Activated naive CD8-positive, alpha-beta T cell treated with anti-CD3 and anti-CD28 coated beads, Interleukin-2, amount 50 U/mL, for 24 hours (primary cell): ENCODE data around the gene TEX2.
"Not testable (repeated sequence)": the region's sequence is repeated elsewhere in the genome, so short reads cannot be mapped to it uniquely, and the experiment has no call there.

Experiments used
- ATAC-seq: fragments of 150-1000 bp; cut with Tn5 transposase; one replicate; pipeline ENCODE4 v1.10.0; 2021
- DNase-seq: peaks from one replicate; pipeline ENCODE4 v3.0.0; 2021
- H3K27ac Mint-ChIP-seq: one replicate; pipeline ENCODE4 v1.8.0; 2021; ENCODE audit warnings: mild to moderate bottlenecking, mixed read lengths
- H3K27me3 Mint-ChIP-seq: one replicate; pipeline ENCODE4 v1.8.0; 2021; ENCODE audit warnings: mixed read lengths
- H3K36me3 Mint-ChIP-seq: one replicate; pipeline ENCODE4 v1.8.0; 2021; ENCODE audit warnings: low read depth, mixed read lengths
- H3K4me1 Mint-ChIP-seq: one replicate; pipeline ENCODE4 v1.8.0; 2021; ENCODE audit warnings: mixed read lengths
- H3K4me3 Mint-ChIP-seq: one replicate; pipeline ENCODE4 v1.8.0; 2021; ENCODE audit warnings: mild to moderate bottlenecking, moderate library complexity, mixed read lengths
- H3K9me3 Mint-ChIP-seq: one replicate; pipeline ENCODE4 v1.8.0; 2021; ENCODE audit warnings: mixed read lengths

TEX2 gene

DNA sequence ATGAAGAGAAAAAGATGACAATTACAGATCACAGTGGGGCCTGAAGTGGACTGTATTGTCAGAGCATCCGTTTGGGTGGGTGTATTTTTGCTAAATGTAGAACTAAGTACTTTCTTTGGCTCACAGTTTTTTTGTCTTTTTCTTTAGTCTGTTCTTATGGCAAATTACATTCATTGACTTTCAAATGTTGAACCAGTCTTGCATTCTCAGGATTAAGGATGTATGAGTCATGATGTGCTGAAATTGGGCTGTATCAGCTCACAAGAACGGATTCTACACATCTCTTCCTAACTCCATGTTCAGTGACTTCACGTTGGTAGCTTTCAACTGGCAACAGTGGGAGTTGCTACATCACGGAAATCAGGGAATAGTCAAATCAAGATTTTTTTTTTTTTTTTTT lies 66.5 kb downstream of the TEX2 start:
- Mint-ChIP-seq H3K36me3 (peaks cover 15% of the 10 kb centered on the region), H3K9me3 (no peaks in the 10 kb centered on the region), H3K4me3 (no peak overlapping the region), H3K4me1 (peaks cover 24% of the 10 kb centered on the region), H3K27me3 (no peaks in the 10 kb centered on the region), H3K27ac (no peak overlapping the region)
- DNase-seq = no peak
- no peak for ATAC-seq

DNA sequence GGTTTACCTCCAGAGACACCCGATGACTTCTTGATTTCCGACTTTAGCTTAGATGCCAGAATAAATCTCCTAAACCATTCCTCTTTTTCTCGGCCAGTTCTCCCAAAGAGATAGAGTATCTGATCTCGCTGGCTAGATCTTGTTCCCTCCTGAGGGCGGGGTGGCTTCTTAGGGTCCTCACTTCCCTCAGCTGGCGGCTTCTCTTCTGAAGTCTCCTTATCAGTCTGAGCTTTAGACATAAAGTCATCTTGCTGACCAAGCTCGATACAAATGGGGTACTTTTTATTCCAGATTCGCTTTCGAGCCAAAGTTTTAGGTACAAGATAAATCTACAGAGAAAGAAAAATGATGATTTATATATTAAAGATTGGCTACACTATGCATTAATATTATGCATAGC lies 69.5 kb downstream of the TEX2 start:
- DNase-seq = no peak

DNA sequence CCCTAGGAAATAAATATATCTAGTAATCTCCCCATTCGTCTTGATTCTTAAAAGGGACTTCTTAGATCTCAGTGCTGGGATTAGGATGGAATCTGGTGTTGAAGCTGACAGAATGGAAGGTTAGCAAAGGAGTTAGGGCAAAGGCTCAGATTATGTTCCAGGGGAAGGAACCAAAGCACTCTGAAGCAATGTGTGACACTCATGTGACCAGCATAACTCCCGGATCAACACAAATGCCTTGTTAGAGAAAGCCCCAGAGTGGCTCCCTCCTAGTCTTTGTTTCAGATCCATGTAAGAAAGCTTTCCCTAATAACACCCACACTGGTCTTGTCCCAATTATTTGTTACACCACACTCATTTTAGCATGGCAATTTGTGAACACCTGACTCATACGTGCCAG lies 70.5 kb downstream of the TEX2 start:
- DNase-seq (no peak), ATAC-seq (no peak)
- Mint-ChIP-seq H3K36me3 (peaks cover 12% of the 10 kb centered on the region), H3K27me3 (no peaks in the 10 kb centered on the region), H3K27ac (no peak overlapping the region), H3K9me3 (no peaks in the 10 kb centered on the region), H3K4me1 (peaks cover 5% of the 10 kb centered on the region), H3K4me3 (no peak overlapping the region)

More for the DNA sequence above, 69.5 kb downstream of the TEX2 start:
- Mint-ChIP-seq H3K4me3 (no peak overlapping the region), H3K27ac (no peak overlapping the region), H3K9me3 (no peaks in the 10 kb centered on the region), H3K36me3 (peaks cover 12% of the 10 kb centered on the region), H3K4me1 (peaks cover 5% of the 10 kb centered on the region), H3K27me3 (no peaks in the 10 kb centered on the region)
- ATAC-seq = no peak

DNA sequence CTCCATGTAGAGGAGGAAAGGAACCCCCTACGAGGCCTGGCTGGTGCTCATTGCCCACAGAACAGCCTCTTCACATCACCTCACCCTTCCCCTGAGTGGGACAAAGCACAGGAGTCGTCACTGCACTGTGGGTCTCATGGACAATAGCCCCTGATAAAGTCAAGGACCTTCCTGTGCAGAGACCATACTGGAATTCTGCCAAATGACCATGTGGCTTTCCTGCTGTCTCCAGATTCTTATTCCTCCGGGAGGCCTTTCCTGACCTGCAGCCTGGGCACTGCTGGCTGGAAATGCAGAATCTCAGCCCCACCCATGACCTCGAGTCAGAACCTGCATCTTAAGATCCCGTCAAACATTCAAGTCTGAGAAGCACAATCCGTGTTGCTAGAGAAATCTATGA lies 72.6 kb downstream of the TEX2 start:
- Mint-ChIP-seq H3K27ac (no peak overlapping the region), H3K4me1 (no peaks in the 10 kb centered on the region), H3K4me3 (no peak overlapping the region), H3K9me3 (no peaks in the 10 kb centered on the region), H3K27me3 (no peaks in the 10 kb centered on the region), H3K36me3 (peaks cover 15% of the 10 kb centered on the region)
- no peak for DNase-seq
- ATAC-seq = no peak

DNA sequence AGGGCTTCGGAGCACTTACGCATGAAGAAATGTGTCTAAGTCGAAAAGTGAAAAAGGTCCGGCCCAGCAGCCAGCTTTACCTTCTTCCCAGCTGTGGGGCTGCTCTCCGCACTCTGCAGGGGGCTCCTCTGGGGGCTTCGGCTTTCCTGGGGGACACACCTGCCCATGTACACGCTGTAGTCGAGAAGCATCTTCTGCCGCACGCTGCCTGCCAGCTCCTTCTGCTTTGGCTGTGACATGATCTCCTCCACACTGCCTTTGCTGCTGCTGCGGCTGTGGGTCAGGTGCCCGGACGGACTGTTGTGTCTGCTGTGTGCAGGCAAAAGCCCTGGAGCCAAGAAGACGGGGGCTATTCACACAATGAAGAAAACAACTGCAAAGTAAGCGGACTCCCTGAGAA lies 75.0 kb downstream of the TEX2 start:
- Mint-ChIP-seq H3K27me3 (no peaks in the 10 kb centered on the region), H3K27ac (no peak overlapping the region), H3K4me3 (no peak overlapping the region), H3K36me3 (peaks cover 9% of the 10 kb centered on the region), H3K4me1 (peaks cover 10% of the 10 kb centered on the region), H3K9me3 (no peaks in the 10 kb centered on the region)
- no peak for DNase-seq
- ATAC-seq = no peak

DNA sequence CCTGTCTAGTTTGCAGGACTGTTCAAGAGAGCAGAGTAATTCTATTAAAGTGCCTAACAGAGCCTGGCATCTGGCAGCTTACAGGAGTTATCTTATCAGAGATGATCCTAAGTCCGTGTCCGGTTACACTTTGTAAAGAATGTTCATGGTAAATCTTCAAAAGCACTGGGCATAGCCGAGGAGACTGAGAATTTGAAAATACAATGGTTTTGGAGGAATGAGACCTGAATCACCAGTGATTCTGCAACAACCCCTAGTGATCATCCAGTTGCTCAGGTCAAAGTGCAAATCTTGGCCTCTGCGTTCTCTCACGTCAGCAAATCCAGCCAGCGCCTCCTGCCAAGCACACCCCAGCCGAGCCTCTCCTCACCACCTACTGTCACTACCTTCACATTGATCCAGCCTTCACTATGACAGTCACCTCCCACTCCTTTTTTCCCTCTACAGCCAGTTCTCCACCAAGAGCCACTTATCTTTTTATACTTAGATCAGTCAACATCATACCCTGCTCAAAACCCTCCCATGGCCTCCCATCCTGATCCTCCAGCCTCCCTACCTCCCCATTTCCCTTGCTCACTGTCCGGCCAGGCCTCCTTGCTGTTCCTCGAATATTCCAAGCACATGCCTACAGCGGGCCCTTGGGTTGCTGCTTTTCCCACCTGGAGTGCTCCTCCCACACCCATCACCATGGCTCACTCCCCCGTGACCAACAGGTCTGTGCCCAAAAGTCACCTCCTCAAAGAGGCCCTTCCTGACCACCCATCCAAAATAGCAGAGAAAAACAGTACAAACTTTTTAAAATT lies 75.8 kb downstream of the TEX2 start:
- Mint-ChIP-seq H3K36me3 (peaks cover 9% of the 10 kb centered on the region), H3K4me1 (peaks cover 10% of the 10 kb centered on the region), H3K9me3 (no peaks in the 10 kb centered on the region), H3K27me3 (no peaks in the 10 kb centered on the region), H3K4me3 (no peak overlapping the region), H3K27ac (no peak overlapping the region)
- no peak for DNase-seq
- ATAC-seq = no peak

DNA sequence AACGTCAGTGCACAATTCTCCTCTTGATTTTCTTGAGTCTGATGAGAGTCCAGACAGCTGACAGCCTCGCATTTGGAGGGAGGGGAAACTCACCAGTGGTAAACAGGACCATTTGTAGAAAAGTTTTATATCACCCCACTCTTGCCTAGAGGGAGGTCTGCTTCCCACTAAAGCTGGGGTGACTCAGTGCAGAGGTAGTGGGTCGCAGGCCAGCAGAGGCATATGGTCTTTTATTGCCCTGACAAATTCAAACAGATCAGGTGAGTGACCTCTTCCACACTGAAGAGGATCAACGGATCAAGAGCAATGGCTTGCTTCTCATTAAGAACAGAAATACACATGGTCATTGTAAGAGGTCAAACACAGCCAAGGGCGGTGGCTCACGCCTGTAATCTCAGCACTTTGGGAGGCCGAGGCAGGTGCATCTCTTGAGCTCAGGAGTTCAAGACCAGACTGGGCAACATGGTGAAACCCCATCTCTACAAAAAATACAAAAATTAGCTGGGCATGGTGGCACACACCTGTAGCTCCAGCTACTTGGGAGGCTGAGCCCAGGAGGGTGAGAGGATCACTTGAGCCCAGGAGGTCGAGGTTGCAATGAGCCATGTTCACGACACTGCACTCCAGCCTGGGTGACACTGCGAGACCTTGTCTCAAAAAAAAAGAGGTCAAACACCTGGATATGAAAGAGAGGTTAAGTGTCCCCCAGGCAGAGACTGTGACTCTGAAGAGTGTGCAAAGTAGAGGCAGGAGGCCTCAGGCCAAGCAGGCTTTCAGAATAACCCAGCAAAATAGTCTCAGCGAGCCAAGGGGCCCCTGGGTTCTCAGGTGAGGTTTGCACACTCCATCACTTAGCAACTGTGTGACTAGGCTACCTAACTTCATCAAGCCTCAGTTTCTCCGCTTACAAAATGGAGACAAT lies 76.6 kb downstream of the TEX2 start:
- Mint-ChIP-seq H3K4me1 (peaks cover 10% of the 10 kb centered on the region), H3K36me3 (peaks cover 9% of the 10 kb centered on the region), H3K4me3 (no peak overlapping the region), H3K27me3 (no peaks in the 10 kb centered on the region), H3K9me3 (no peaks in the 10 kb centered on the region), H3K27ac (no peak overlapping the region)
- ATAC-seq (no peak), DNase-seq (no peak)

DNA sequence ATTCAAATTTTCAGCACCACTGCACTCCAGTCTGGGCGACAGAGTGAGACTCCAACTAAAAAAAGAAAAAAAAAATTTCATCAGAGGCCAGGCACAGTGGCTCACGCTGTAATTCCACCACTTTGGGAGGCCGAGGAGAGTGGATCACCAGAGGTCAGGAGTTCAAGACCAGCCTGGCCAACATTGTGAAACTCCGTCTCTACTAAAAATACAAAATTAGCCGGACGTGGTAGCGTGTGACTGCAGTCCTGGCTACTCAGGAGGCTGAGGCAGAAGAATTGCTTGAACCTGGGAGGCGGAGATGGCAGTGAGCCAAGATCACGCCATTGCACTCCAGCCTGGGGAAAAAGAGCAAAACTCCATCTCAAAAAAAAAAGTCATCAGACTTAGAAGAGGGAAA lies 77.5 kb downstream of the TEX2 start:
- not testable (repeated sequence) for H3K4me3 Mint-ChIP-seq, H3K27me3 Mint-ChIP-seq, H3K27ac Mint-ChIP-seq, DNase-seq, ATAC-seq, H3K36me3 Mint-ChIP-seq, H3K9me3 Mint-ChIP-seq
- peaks cover 10% of the 10 kb centered on the region for H3K4me1 Mint-ChIP-seq

DNA sequence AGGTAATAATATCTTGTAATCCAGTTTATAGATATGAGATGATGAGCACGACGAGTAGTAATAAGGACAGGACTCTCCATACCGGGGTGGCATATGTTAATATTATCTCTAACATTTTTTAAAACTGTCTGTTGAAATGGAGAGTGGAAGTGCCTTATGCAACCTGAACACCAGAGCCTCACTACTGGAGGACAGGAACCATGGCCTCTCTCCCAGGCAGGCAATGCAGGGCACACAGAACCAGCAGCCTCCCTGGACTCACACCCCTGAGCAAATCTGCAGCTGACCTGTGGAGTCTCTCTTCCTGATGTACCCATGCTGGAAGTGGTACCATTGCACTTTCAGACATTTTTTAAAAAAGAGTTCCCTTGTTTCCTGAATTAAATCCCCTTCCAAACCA lies 78.0 kb downstream of the TEX2 start:
- H3K27me3 Mint-ChIP-seq = no peaks in the 10 kb centered on the region
- H3K4me1 Mint-ChIP-seq = peaks cover 10% of the 10 kb centered on the region
- H3K36me3 Mint-ChIP-seq = peaks cover 9% of the 10 kb centered on the region
- ATAC-seq = no peak
- DNase-seq = no peak
- no peaks in the 10 kb centered on the region for H3K9me3 Mint-ChIP-seq
- no peak overlapping the region for H3K4me3 Mint-ChIP-seq
- no peak overlapping the region for H3K27ac Mint-ChIP-seq

DNA sequence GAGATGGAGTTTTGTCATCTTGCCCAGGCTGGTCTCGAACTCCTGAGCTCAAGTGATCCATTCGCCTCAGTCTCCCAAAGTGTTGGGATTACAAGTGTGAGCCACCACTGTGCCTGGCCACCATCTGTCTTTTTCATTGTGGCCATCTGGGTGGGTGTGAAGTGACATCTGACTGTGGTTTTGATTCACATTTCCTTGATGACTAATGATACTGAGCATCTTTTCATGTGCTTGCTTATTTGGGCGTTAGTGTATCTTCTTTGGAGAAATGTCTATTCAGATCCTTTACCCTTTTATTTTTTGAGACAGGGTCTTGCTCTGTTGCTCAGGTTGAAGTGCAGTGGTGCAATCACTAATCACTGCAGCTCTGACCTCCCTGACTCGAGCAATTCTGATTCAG lies 79.2 kb downstream of the TEX2 start:
- ATAC-seq = peak; percentile 93
- Mint-ChIP-seq H3K27ac (peak overlapping the region; percentile 56), H3K4me1 (peaks cover 10% of the 10 kb centered on the region), H3K4me3 (no peak overlapping the region), H3K27me3 (no peaks in the 10 kb centered on the region), H3K36me3 (peaks cover 19% of the 10 kb centered on the region), H3K9me3 (no peaks in the 10 kb centered on the region)
- DNase-seq = peak; percentile 35

DNA sequence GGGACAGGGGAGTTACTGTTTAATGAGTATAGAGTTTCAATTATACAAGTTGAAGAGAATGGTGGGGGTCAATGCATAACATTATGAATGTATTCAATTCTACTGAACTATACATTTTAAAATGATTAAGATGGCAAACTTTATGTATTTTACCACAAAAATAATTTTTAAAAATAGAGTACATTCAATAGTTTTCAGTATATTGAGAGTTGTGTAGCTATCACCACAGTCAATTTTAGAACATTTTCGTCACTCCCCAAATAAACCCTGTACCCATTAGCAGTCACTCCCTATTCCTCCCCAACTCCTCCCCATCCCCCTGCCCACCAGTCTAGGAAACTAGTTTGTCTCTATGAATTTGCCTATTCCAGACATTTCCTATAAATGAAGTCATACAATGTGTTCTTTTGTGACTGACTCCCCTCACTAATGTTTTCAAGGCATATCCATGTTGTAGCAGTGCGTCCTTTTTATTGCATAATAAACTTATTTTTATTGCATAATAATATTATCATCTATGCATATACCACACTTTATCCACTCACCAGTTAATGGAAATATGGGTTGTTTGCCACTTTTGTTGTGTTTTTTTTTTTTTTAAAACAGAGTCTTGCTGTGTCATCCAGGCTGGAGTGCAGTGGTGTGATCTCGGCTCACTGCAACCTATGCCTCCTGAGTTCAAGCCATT lies 80.6 kb downstream of the TEX2 start:
- no peak for DNase-seq
- no peak for ATAC-seq
- Mint-ChIP-seq H3K27me3 (no peaks in the 10 kb centered on the region), H3K27ac (no peak overlapping the region), H3K36me3 (peaks cover 15% of the 10 kb centered on the region), H3K9me3 (no peaks in the 10 kb centered on the region), H3K4me3 (no peak overlapping the region), H3K4me1 (peaks cover 10% of the 10 kb centered on the region)

DNA sequence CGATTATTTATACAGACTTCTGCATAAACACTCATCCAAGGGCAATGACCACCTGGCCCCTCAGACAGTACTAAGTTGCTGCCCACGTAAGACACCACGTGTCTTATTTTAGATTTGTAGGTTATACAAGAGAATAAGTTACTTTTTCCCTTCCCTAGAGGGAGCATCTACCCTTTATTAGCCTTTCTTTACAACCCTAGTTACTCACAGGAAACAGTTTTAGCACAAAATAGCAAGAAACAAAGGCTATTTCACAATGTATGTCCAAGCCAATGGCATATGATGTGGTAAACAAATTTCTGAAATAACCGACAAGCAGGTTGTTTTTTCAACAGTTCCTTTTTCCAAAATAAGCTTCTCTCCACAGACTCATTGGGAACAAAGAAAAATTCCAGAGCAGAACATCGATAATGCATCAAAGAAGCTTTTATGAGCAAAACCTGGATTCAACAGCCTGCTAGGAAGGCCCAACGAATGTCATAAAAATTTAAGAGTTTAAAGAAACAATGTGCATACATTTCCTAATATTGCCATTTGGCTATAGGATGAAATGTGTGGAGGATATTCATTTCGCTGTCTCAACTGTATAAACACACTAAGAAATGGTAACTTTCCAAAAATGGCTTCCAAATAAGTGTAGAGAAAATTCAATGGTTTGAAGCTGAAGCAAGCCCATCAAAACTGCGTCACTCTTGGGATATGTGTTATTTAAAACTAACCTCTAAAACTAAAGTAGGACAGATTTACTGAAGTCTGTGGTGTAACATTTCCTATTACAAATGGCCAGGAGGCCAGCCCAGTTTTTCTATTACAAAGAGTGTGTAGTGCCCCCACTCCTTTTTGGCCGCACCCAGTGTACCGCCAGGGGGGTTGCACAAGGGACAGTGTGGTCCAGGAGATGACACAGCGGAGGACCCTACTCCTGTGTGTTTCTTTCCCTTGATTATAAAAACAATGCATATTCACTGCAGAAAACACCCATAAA lies 82.7 kb downstream of the TEX2 start:
- Mint-ChIP-seq H3K36me3 (peaks cover 13% of the 10 kb centered on the region), H3K4me3 (no peak overlapping the region), H3K4me1 (peaks cover 10% of the 10 kb centered on the region), H3K27ac (no peak overlapping the region), H3K27me3 (no peaks in the 10 kb centered on the region), H3K9me3 (no peaks in the 10 kb centered on the region)
- ATAC-seq (no peak), DNase-seq (no peak)

DNA sequence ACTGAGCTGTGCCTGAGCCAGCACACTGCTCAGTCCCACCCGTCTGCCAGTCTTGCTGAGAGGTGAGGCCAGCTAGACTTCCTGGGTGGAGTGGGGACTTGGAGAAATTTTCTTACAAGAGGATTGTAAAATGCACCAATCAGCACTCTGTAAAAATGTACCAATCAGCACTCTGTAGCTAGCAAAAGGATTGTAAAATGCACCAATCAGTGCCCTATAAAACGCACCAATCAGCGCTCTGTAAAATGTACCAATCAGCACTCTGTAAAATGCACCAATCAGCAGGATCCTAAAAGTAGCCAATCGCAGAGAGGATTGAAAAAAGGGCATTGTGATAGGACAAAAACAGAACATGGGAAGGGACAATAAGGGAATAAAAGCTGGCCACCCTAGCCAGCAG lies 84.0 kb downstream of the TEX2 start:
- peaks cover 16% of the 10 kb centered on the region for H3K36me3 Mint-ChIP-seq
- not testable (repeated sequence) for H3K27me3 Mint-ChIP-seq, H3K4me1 Mint-ChIP-seq, DNase-seq, H3K27ac Mint-ChIP-seq, ATAC-seq, H3K4me3 Mint-ChIP-seq, H3K9me3 Mint-ChIP-seq
